ENCODE results near the gene GPR21.

GPR21 gene

GRCh38 chr9:123020796-123021195 lies 12.7 kb upstream of the GPR21 start:
- Mint-ChIP-seq H3K4me3 (no peak overlapping the region), H3K4me1 (no peaks in the 10 kb centered on the region), H3K9me3 (no peaks in the 10 kb centered on the region), H3K27ac (no peak overlapping the region), H3K36me3 (peaks cover 18% of the 10 kb centered on the region), H3K27me3 (no peaks in the 10 kb centered on the region)

- Mint-ChIP-seq H3K4me3 (no peak overlapping the region), H3K27ac (no peak overlapping the region), H3K9me3 (no peaks in the 10 kb centered on the region), H3K27me3 (no peaks in the 10 kb centered on the region), H3K4me1 (no peaks in the 10 kb centered on the region), H3K36me3 (peaks cover 23% of the 10 kb centered on the region)
Observed at GRCh38 chr9:123026425-123026824, 7.0 kb upstream of the GPR21 start.

GRCh38 chr9:123027517-123027916 lies 6.0 kb upstream of the GPR21 start:
- Mint-ChIP-seq H3K36me3 (peaks cover 24% of the 10 kb centered on the region), H3K4me1 (no peaks in the 10 kb centered on the region), H3K27me3 (no peaks in the 10 kb centered on the region), H3K4me3 (no peak overlapping the region), H3K9me3 (no peaks in the 10 kb centered on the region), H3K27ac (no peak overlapping the region)

GRCh38 chr9:123028136-123028535 lies 5.3 kb upstream of the GPR21 start:
- H3K27me3 Mint-ChIP-seq: no peaks in the 10 kb centered on the region
- peaks cover 5% of the 10 kb centered on the region for H3K4me1 Mint-ChIP-seq
- no peak overlapping the region for H3K4me3 Mint-ChIP-seq
- peaks cover 23% of the 10 kb centered on the region for H3K36me3 Mint-ChIP-seq
- H3K27ac Mint-ChIP-seq: no peak overlapping the region
- no peaks in the 10 kb centered on the region for H3K9me3 Mint-ChIP-seq

- Mint-ChIP-seq H3K36me3 (peaks cover 23% of the 10 kb centered on the region), H3K9me3 (no peaks in the 10 kb centered on the region), H3K27ac (no peak overlapping the region)
Observed at GRCh38 chr9:123028973-123029372, 4.5 kb upstream of the GPR21 start.

GRCh38 chr9:123031963-123032362 lies 1.5 kb upstream of the GPR21 start:
- peaks cover 17% of the 10 kb centered on the region for H3K4me1 Mint-ChIP-seq
- H3K27ac Mint-ChIP-seq: no peak overlapping the region
- no peak overlapping the region for H3K4me3 Mint-ChIP-seq
- peaks cover 19% of the 10 kb centered on the region for H3K36me3 Mint-ChIP-seq
- no peaks in the 10 kb centered on the region for H3K9me3 Mint-ChIP-seq
- no peaks in the 10 kb centered on the region for H3K27me3 Mint-ChIP-seq

More at GRCh38 chr9:123028973-123029372, 4.5 kb upstream of the GPR21 start:
- no peak overlapping the region for H3K4me3 Mint-ChIP-seq
- H3K27me3 Mint-ChIP-seq: no peaks in the 10 kb centered on the region
- peaks cover 9% of the 10 kb centered on the region for H3K4me1 Mint-ChIP-seq

- peaks cover 25% of the 10 kb centered on the region for H3K4me1 Mint-ChIP-seq
- no peak overlapping the region for H3K4me3 Mint-ChIP-seq
- no peaks in the 10 kb centered on the region for H3K27me3 Mint-ChIP-seq
- no peaks in the 10 kb centered on the region for H3K9me3 Mint-ChIP-seq
- peaks cover 14% of the 10 kb centered on the region for H3K36me3 Mint-ChIP-seq
- H3K27ac Mint-ChIP-seq: no peak overlapping the region
Observed at GRCh38 chr9:123033864-123034601, 566 bp downstream of the GPR21 start.

- Mint-ChIP-seq H3K27ac (no peak overlapping the region), H3K9me3 (no peaks in the 10 kb centered on the region), H3K27me3 (no peaks in the 10 kb centered on the region), H3K36me3 (peaks cover 12% of the 10 kb centered on the region), H3K4me3 (no peak overlapping the region), H3K4me1 (peaks cover 25% of the 10 kb centered on the region)
Observed at GRCh38 chr9:123034881-123035510, 1.5 kb downstream of the GPR21 start.

- H3K27me3 Mint-ChIP-seq: no peaks in the 10 kb centered on the region
- H3K27ac Mint-ChIP-seq: no peak overlapping the region
- H3K4me3 Mint-ChIP-seq: no peak overlapping the region
- H3K4me1 Mint-ChIP-seq: peaks cover 25% of the 10 kb centered on the region
- no peaks in the 10 kb centered on the region for H3K9me3 Mint-ChIP-seq
- H3K36me3 Mint-ChIP-seq: peaks cover 13% of the 10 kb centered on the region
Observed at GRCh38 chr9:123035791-123036190, 2.3 kb downstream of the GPR21 start.

GRCh38 chr9:123036893-123037545 lies 3.6 kb downstream of the GPR21 start:
- H3K36me3 Mint-ChIP-seq: peaks cover 14% of the 10 kb centered on the region
- H3K4me3 Mint-ChIP-seq: no peak overlapping the region
- no peaks in the 10 kb centered on the region for H3K9me3 Mint-ChIP-seq
- H3K27me3 Mint-ChIP-seq: no peaks in the 10 kb centered on the region
- H3K27ac Mint-ChIP-seq: no peak overlapping the region
- peaks cover 25% of the 10 kb centered on the region for H3K4me1 Mint-ChIP-seq

GRCh38 chr9:123039617-123040219 lies 6.3 kb downstream of the GPR21 start:
- Mint-ChIP-seq H3K9me3 (no peaks in the 10 kb centered on the region), H3K4me3 (no peak overlapping the region), H3K27me3 (no peaks in the 10 kb centered on the region), H3K27ac (no peak overlapping the region), H3K36me3 (peaks cover 24% of the 10 kb centered on the region), H3K4me1 (peaks cover 16% of the 10 kb centered on the region)

GRCh38 chr9:123040801-123041200 lies 7.3 kb downstream of the GPR21 start:
- no peaks in the 10 kb centered on the region for H3K9me3 Mint-ChIP-seq
- no peaks in the 10 kb centered on the region for H3K27me3 Mint-ChIP-seq
- peaks cover 24% of the 10 kb centered on the region for H3K36me3 Mint-ChIP-seq
- H3K27ac Mint-ChIP-seq: no peak overlapping the region
- peaks cover 16% of the 10 kb centered on the region for H3K4me1 Mint-ChIP-seq
- H3K4me3 Mint-ChIP-seq: no peak overlapping the region

GRCh38 chr9:123041489-123041888 lies 8.0 kb downstream of the GPR21 start:
- Mint-ChIP-seq H3K4me1 (peaks cover 12% of the 10 kb centered on the region), H3K9me3 (no peaks in the 10 kb centered on the region), H3K27ac (no peak overlapping the region), H3K27me3 (no peaks in the 10 kb centered on the region), H3K36me3 (peaks cover 24% of the 10 kb centered on the region), H3K4me3 (no peak overlapping the region)

GRCh38 chr9:123043081-123043939 lies 9.8 kb downstream of the GPR21 start:
- no peaks in the 10 kb centered on the region for H3K9me3 Mint-ChIP-seq
- H3K4me3 Mint-ChIP-seq: no peak overlapping the region
- no peaks in the 10 kb centered on the region for H3K4me1 Mint-ChIP-seq
- peaks cover 17% of the 10 kb centered on the region for H3K36me3 Mint-ChIP-seq
- no peak overlapping the region for H3K27ac Mint-ChIP-seq
- no peaks in the 10 kb centered on the region for H3K27me3 Mint-ChIP-seq

- H3K9me3 Mint-ChIP-seq: no peaks in the 10 kb centered on the region
- H3K27me3 Mint-ChIP-seq: no peaks in the 10 kb centered on the region
- no peak overlapping the region for H3K27ac Mint-ChIP-seq
Observed at GRCh38 chr9:123044586-123044985, 11.1 kb downstream of the GPR21 start.

More at GRCh38 chr9:123044586-123044985, 11.1 kb downstream of the GPR21 start:
- Mint-ChIP-seq H3K36me3 (peaks cover 19% of the 10 kb centered on the region), H3K4me3 (no peak overlapping the region), H3K4me1 (no peaks in the 10 kb centered on the region)

All from activated naive CD4-positive, alpha-beta T cell treated with anti-CD3 and anti-CD28 coated beads, Interleukin-2, amount 50 U/mL, for 24 hours (primary cell).